B cell (primary cell): Measurements from ENCODE around the gene PODNL1. TPM values are rescaled to one million over a fixed set of nuclear protein-coding genes. Genes with fewer than 3 reads are reported as not detected.

ENCODE experiments used
- ATAC-seq: fragments of 200-7000 bp; cut with Tn5 transposase; one replicate; pipeline ENCODE4 v1.10.0; 2021; ENCODE audit warnings: low read depth, mild to moderate bottlenecking, moderate number of reproducible peaks, moderate library complexity
- CTCF ChIA-PET: fragments of 350-600 bp; sonication (Branson Sonifier 250); formaldehyde crosslinking; loops from one replicate; lab custom pipeline; 2021; ENCODE audit warnings: antibody characterized with exemption, inconsistent platforms; lab: Charles Lee
- POLR2A ChIA-PET: fragments of 350-600 bp; sonication (Branson Sonifier 250); formaldehyde crosslinking; loops from one replicate; lab custom pipeline; 2021; ENCODE audit warnings: antibody characterized with exemption; lab: Charles Lee
- DNase-seq: peaks from one replicate; pipeline ENCODE4 v3.0.0; 2013
- H2AFZ ChIP-seq: 2 replicates; pipeline ENCODE4 v1.6.1; 2012; ENCODE audit warnings: mild to moderate bottlenecking, low read depth, low read length; ENCODE audit not compliant: insufficient read depth, poor library complexity, severe bottlenecking
- H3K27ac ChIP-seq, 2 donors: 1 replicate in 1 of 2; 2 replicates in 1 of 2; pipeline ENCODE4 v1.5.1; 2012 to 2013; ENCODE audit warnings: low read length in 2 of 2, mild to moderate bottlenecking in 2 of 2, moderate library complexity in 1 of 2
- H3K27me3 ChIP-seq, 4 experiments: fragments of 200-600 bp in 1 of 4; sonication (generic) in 1 of 4; replicated peaks in 1 of 4; 1 replicate in 2 of 4; 2 replicates in 2 of 4; pipeline versions ENCODE4 v1.6.1 to v1.7.0; 2013 to 2016; ENCODE audit warnings: low read length in 3 of 4, mild to moderate bottlenecking in 2 of 4, mixed read lengths in 1 of 4, moderate library complexity in 1 of 4; ENCODE audit not compliant: insufficient read depth in 4 of 4, control insufficient read depth in 3 of 4; ENCODE audit errors: control extremely low read depth in 1 of 4
- H3K36me3 ChIP-seq, 2 experiments: replicated peaks in 1 of 2; 1 replicate in 1 of 2; 2 replicates in 1 of 2; pipeline versions ENCODE4 v1.6.1 to v1.7.1; 2013; ENCODE audit warnings: low read length in 1 of 2; ENCODE audit not compliant: insufficient read depth in 2 of 2, control insufficient read depth in 1 of 2; ENCODE audit errors: control extremely low read depth in 1 of 2, extremely low read depth in 1 of 2
- H3K4me1 ChIP-seq, 2 donors: fragments of 200-600 bp in 1 of 2; sonication (generic) in 1 of 2; 1 replicate in 1 of 2; 2 replicates in 1 of 2; pipeline versions ENCODE4 v1.5.1 to v1.6.1; 2013 to 2017; ENCODE audit warnings: low read length in 2 of 2; ENCODE audit not compliant: control insufficient read depth in 2 of 2, insufficient read depth in 2 of 2
- H3K4me2 ChIP-seq: replicated peaks from 2 replicates; pipeline ENCODE3; 2012; ENCODE audit warnings: mild to moderate bottlenecking, low read depth, low read length; ENCODE audit not compliant: poor library complexity, severe bottlenecking
- H3K4me3 ChIP-seq, 5 experiments: fragments of 200-600 bp in 1 of 5; sonication (generic) in 1 of 5; 1 replicate in 3 of 5; 2 replicates in 2 of 5; pipeline versions ENCODE4 v1.5.1 to v1.7.0; 2011 to 2016; ENCODE audit warnings: low read length in 4 of 5, mild to moderate bottlenecking in 4 of 5, low read depth in 2 of 5, control low read depth in 1 of 5, moderate library complexity in 1 of 5; ENCODE audit not compliant: insufficient read depth in 1 of 5; ENCODE audit errors: control extremely low read depth in 1 of 5, extremely low read depth in 1 of 5
- H3K79me2 ChIP-seq: fragments of 200-600 bp; sonication (generic); one replicate; pipeline ENCODE4 v1.6.0; 2016; ENCODE audit warnings: low read length; ENCODE audit not compliant: control insufficient read depth, insufficient read depth
- H3K9ac ChIP-seq: fragments of 200-600 bp; sonication (generic); 2 replicates; pipeline ENCODE4 v1.6.1; 2017; ENCODE audit warnings: mild to moderate bottlenecking, low read length, moderate library complexity
- H3K9me3 ChIP-seq, 3 donors: one replicate each; pipeline versions ENCODE4 v1.6.1 to v1.7.1; 2013; ENCODE audit warnings: low read length in 2 of 3; ENCODE audit not compliant: control insufficient read depth in 2 of 3, insufficient read depth in 1 of 3; ENCODE audit errors: control extremely low read depth in 1 of 3
- H4K20me1 ChIP-seq: 2 replicates; pipeline ENCODE4 v1.6.0; 2012; ENCODE audit warnings: mild to moderate bottlenecking, low read length; ENCODE audit not compliant: insufficient read depth, control insufficient read depth, poor library complexity, severe bottlenecking
- H3K27ac Mint-ChIP-seq: one replicate; pipeline ENCODE4 v1.8.0; 2021; ENCODE audit warnings: mixed read lengths
- H3K27me3 Mint-ChIP-seq: one replicate; pipeline ENCODE4 v1.8.0; 2021; ENCODE audit warnings: mixed read lengths
- H3K4me1 Mint-ChIP-seq: one replicate; pipeline ENCODE4 v1.8.0; 2021; ENCODE audit warnings: mixed read lengths
- H3K4me3 Mint-ChIP-seq: one replicate; pipeline ENCODE4 v1.8.0; 2021; ENCODE audit warnings: mixed read lengths
- H3K9me3 Mint-ChIP-seq: one replicate; pipeline ENCODE4 v1.8.0; 2022; ENCODE audit warnings: mixed read lengths; ENCODE audit not compliant: insufficient read depth
- EZH2 ChIP-seq: IDR thresholded peaks from 2 replicates; pipeline ENCODE4 v1.6.1; 2012; ENCODE audit warnings: borderline replicate concordance, low read depth, mild to moderate bottlenecking, moderate library complexity, low read length; ENCODE audit not compliant: insufficient read depth, poor library complexity, severe bottlenecking
- WGBS: methylation state at CpG from one replicate; pipeline ENCODE4 v1.1.5; 2013; ENCODE audit warnings: missing lambda C conversion rate; ENCODE audit not compliant: insufficient coverage; 5-methylcytosine and 5-hydroxymethylcytosine counted together
- intact Hi-C: fragments of 100-400 bp; cut with micrococcal nuclease; formaldehyde crosslinking; loops from one replicate; pipeline ENCODE4 v1.10.0; 2022
- polyA plus RNA-seq: library from polyadenylated mRNA; depleted of rRNA; stranded (reverse); fragments of >200 nt; gene quantifications from 2 replicates; pipeline ENCODE4 v1.2.3, GENCODE V29; 2012
- total RNA-seq, 2 donors: library from RNA; stranded (reverse); fragments of 120-200 nt in 1 of 2; gene quantifications; 1 replicate in 1 of 2; 2 replicates in 1 of 2; pipeline versions ENCODE4 v1.2.3 to v1.2.4, GENCODE V29; 2013 to 2022
- TF ChIP-seq, protein P1 (sequence below): fragments of 200-600 bp; IDR thresholded peaks from one replicate; pipeline ENCODE4 v1.8.0; 2022; ENCODE audit warnings: antibody characterized with exemption, mild to moderate bottlenecking

PODNL1 gene
- total and polyA plus RNA-seq, 2 donors (not counting 1 experiment from before 2014, with no cell fraction given), result not detected

DNA sequence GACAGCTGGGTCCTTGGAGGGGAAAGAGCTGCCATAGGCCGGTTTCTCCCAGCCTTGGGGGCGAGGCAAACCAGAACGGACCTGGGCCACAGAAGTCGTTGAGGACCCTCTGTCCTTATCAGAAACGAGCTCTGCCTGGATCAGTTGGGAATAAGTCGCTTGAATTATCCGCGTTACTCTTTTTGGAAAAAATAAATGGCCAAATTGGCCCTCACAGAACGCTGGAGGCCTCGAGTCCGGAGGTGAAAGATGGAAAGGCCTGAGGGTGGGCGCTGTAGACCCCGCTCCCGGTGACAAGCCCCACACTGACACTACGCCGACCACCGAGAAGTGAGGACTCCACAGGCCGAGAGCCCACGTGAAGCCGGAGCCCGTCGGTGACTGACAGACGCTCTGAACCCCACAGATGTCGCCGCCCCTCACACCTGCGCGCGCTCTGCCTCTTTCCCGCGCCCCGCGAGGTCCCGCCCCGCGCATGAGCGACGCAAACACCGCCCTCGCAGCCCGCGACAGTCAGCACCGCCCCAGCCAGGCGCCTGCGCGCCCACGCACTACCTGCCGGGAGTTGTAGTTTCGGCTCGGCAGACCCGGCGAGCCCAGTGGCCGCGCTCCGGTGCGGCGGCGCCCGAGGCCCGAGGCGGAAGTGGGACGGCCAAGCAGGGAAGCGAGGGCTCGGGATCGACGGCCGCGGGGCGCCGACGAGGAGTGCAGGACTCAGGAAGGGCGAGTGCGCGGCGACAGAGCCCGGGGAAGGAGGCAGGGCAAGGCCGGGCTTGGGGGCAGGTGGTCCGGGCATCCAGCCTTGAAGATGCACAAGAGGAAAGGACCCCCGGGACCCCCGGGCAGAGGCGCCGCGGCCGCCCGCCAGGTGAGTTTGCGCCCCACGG, 32.3 kb downstream of the PODNL1 start, which contains the start of the genes BRME1 and CC2D1A:
TSS of gene BRME1 (minus strand) at position 484 of the 887 bp plus-strand sequence. CDS start 1,225 bp downstream, outside the sequence.
TSS of gene CC2D1A (plus strand) at position 568 of the 887 bp plus-strand sequence. CDS start at position 809, 241 bp downstream.
- Mint-ChIP-seq H3K4me1 (peaks cover 13% of the 10 kb centered on the region), H3K27me3 (no peaks in the 10 kb centered on the region), H3K9me3 (no peaks in the 10 kb centered on the region), H3K4me3 (peak within 1 kb of the TSS; percentile 89), H3K27ac (peak within 1 kb of the TSS; percentile 80)
- Histone ChIP-seq H3K27ac (peak within 1 kb of the TSS; percentile 52 to 62), H3K27me3 (no peaks in the 10 kb centered on the region), H3K4me3 (peak within 1 kb of the TSS; percentile 38 to 90 (median 82)), H4K20me1 (no peaks in the 10 kb centered on the region), H3K36me3 (peaks cover 0 to 4% of the 10 kb centered on the region in 2 experiments), H3K4me1 (peaks cover 9 to 13% of the 10 kb centered on the region in 2 donors), H3K79me2 (peaks cover 12% of the 10 kb centered on the region), H3K9me3 (no peaks in the 10 kb centered on the region), H2AFZ (peak within 1 kb of the TSS; percentile 91), H3K9ac (peak within 1 kb of the TSS; percentile 70), H3K4me2 (peak within 1 kb of the TSS; percentile 90)
- POLR2A ChIA-PET, result interaction anchor here (0.7 kb wide), 1 partner anchor 47 kb away, joined by 3 read pairs; the partner anchor contains the start of gene DCAF15
- no peak for TF ChIP-seq EZH2
- TF ChIP-seq, protein P1, sequence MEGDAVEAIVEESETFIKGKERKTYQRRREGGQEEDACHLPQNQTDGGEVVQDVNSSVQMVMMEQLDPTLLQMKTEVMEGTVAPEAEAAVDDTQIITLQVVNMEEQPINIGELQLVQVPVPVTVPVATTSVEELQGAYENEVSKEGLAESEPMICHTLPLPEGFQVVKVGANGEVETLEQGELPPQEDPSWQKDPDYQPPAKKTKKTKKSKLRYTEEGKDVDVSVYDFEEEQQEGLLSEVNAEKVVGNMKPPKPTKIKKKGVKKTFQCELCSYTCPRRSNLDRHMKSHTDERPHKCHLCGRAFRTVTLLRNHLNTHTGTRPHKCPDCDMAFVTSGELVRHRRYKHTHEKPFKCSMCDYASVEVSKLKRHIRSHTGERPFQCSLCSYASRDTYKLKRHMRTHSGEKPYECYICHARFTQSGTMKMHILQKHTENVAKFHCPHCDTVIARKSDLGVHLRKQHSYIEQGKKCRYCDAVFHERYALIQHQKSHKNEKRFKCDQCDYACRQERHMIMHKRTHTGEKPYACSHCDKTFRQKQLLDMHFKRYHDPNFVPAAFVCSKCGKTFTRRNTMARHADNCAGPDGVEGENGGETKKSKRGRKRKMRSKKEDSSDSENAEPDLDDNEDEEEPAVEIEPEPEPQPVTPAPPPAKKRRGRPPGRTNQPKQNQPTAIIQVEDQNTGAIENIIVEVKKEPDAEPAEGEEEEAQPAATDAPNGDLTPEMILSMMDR, result no peak
- DNase-seq (peak; percentile 95), ATAC-seq (peak; percentile 98)
- WGBS, result 11% methylated on average over 79 of the region's 86 CpGs
- CTCF ChIA-PET, result interaction anchor here (0.6 to 2.4 kb wide), 4 partner anchors 8 to 166 kb away, joined by 3 to 8 read pairs (median 4); partner anchors contain the start of gene MISP3
- intact Hi-C loops, result loop anchor here (1.0 kb wide), 7 partner anchors 26 to 231 kb away; partner anchors contain the start of gene DCAF15
